GM21528 (cell line): ENCODE measurements around the gene KRT80.

ENCODE experiments used
- ATAC-seq: cut with Tn5 transposase; IDR thresholded peaks from one replicate; pipeline ENCODE4 v1.9.1; 2021; ENCODE audit warnings: mild to moderate bottlenecking, moderate library complexity; ENCODE audit not compliant: unreplicated experiment, low FRiP score

KRT80 gene

DNA sequence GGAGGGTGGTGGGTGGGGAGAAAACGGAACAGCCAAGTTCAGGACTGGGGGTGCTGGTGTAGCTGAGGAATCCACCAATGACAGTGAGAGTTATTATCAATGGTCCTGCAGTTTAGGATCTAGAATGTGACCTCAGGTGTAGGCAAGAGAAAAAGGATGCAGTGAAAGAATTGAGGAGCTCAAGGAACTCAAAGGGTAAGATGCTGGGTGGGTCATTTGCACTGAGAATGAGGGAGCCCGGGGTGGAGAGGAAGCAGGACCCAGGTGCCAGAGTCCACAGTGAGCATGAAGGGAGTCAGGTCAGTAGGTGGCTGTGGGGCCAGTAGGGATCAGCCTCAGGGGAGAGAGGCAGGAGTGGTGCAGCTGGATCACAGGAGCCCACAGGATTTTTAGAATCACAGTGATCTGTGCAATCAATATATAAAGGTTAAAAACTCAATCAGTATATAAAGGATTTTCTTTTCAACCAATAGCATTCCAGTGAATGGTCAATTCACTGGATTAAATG lies 38.1 kb upstream of the KRT80 start:
- no peak for ATAC-seq

DNA sequence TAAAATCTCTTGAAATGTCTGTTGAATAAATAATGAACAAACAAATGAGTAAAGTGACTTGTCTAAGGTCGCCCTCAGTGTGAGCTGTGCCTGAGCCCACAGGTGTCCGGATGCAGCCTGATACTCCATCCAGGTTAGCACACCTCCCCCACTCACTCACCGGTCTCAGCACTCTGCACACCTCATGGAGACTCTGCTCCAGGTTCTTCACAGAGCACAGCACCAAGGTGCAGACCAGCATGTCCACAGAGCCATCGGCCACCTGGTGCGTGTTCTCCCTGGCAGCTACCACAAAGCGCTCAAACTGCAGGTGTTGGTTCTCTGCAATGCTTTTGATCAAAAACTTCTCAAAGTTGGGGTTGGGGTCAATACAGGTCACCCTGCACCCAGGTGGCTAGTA lies 37.1 kb upstream of the KRT80 start:
- no peak for ATAC-seq

DNA sequence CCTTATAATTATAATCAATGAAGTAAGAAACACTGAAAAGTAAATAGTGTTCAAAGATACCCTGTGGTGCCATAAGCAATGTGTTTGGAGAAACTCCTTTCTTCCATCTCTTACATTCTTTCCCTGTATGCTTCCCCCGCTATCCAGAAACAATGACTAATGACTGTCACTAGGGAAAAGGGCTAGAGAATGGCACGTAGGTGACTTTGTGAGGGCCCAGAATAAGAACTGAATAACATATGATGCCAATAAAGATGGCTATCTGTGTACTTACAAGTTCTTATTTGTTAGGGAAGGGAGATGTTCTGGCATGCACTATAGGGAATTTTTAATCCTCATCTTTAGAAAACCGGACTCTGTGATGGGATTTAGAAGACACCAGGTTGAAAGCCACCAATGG lies 36.6 kb upstream of the KRT80 start:
- no peak for ATAC-seq

DNA sequence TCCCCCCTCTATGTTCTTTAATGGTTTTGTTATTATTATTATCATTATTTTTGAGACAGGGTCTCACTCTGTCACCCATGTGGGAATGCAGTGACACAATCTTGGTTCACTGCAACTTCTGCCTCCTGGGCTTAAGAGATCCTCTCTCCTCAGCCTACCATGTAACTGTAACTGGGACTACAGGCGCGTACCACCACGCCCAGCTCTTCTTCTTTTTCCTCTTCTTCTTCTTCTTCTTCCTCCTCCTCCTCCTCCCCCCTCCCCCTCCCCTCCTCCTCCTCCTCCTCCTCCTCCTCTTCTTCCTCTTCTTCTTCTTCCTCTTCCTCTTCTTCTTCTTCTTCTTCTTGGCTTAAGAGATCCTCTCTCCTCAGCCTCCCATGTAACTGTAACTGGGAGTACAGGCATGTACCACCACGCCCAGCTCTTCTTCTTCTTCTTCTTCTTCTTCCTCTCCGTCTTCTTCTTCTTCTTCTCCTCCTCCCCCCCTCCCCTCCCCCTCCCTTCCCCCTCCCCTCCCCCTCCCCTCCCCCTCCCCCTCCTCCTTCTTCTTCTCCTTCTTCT lies 35.9 kb upstream of the KRT80 start:
- ATAC-seq = no peak

DNA sequence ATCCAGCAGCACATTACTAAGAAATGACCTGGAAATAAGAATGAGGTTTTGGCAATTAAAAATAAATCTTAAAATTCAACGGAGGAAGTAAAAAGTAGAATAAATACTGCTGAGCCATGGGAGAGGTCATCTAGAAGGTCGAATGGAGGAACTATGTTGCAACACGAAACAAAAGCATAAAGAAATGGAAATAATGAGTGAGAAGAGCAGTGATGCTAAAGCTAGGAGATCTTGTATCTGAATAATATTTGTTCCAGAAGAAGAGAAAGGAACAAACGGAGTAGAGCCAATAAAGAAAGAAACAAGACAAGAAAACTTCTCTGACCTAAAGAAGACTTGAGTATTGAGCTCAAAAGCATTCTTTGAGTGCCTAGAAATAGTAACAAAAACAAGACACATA lies 34.6 kb upstream of the KRT80 start:
- no peak for ATAC-seq

DNA sequence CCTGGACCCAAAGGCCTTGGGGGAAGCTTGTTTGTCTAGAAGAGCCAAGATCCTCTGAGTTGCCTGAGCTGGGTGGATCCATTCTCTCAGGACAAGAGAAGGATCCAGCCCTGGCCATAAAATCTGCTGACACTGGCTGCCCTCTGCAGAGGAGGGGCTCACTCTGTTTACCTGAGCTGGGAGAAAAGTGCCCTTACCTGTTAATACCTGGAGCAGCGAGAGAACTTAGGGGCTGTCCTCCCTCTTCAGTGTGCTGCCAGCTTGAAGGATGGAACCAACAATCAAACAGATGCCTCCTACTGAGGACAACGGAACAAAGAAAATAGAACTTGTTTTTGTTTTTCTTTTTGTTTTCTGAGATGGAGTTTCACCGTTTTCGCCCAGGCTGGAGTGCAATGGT lies 33.9 kb upstream of the KRT80 start:
- ATAC-seq = no peak

DNA sequence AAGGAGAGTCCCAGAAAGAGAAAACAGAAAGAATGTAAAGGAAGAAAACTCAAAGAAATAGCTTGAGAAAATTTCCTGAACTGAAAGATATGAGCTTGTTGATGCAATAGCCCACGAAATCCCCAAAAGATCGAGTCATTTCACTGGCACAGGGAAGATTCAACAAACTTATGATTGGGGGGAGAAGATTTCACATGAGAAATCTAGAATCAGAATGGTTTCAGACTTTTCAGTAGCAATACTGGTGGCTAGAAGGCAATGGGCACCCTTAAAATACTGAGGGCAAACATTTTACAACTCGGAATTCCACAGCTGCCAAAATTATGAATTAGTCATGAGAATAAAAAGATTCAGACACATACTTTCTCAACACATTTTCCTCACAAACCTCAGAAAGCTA lies 32.3 kb upstream of the KRT80 start:
- ATAC-seq = no peak

DNA sequence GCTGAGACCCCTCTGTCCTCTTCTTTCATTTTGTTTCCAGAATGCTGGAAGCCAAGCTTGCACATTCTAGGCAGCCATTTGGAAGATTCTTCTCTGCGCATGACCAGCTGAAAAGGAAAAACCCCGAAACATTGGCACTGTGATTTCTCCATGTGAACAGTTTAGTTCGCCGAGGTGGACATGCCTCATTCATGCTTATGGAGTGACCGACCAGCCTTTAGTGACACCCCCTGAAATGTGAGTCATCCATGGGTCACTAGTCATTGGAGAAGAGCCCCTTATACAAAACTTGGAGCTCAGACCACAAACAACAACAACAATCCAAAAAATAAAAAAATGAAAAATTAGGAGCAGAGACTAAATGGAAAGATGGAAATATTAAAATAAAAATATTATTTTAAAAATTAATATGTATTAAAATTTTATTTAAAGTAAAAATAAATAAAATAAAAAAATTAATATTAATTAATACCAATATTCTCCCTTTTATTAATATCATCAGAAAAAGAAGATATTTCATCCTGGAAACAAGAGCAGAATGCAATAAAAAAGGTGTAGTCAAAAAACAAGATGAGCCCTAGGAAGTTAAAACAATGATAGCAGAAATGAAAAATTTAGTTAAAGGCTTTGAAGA lies 31.7 kb upstream of the KRT80 start:
- ATAC-seq = no peak

DNA sequence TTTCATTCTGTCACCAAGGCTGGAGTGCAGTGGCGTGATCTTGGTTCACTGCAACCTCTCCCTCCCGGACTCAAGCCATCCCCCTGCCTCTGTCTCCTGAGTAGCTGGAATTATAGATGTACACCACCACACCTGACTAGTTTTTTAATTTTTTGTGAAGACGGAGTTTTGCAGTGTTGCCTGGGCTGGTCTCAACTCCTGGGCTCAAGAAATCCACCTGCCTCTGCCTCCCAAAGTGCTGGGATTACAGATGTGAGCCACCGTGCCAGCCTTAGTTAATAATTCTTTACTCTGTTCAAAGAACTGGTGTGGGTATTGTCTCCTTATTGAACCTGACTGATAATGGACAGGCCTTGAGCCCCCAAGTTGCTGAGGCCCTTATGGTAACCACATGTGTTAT lies 30.9 kb upstream of the KRT80 start:
- no peak for ATAC-seq

DNA sequence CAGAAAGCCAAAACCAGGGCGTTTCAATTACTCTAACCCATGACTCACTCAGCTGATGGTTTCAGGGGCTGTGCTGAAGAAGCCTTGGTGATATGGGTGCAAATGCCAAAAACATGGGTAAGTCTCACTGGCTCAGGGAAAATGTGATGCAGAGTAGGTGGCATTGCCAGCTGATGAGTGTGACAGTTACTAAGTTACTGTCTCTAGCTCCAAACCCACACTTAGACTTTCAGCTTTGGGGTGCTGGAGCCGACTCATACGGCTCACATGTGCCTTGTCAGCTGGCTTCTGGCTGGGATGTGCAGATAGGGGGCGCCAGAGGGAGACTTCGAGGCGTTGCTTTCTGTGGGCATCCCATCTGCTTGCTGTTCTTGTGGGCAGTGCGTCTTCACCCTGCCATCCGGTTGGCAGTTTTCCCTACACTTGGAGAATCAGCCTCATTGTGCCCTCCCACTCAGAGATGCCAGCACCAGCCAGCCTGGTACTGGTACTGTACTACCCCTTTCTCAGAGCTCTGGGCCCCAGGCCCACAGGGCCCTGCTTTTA lies 30.2 kb upstream of the KRT80 start:
- ATAC-seq = no peak

DNA sequence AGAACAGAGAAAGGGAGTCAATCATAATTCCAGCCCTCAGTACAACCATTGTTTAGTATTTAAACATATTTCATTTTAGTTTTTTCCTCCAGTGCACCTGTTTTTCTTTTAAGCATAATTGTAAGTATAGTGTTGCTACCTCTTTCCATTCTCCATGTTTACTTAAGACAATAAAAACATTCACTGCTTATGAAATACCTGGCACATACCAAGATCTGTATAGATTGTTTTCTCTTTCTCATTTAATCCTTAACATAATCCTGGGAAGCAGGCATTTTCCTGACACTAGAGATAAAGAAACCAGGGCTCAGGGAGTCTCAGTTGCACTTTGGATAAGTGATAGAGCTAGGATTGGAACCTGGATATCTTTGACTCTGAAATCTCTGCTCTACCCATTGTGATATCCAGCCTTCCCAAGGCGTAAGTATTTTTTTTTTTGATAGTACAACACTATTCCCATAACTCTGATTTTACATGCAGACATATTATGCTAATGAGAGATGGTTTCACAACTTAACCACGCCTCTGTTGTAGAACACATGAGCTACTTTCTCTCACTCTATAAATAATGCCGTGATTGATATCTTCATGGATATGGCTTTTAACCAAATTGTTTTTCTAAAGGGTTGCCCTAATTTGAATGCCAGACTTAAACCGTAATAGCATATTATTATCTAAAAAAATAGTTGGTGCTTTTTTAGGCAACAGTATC lies 29.4 kb upstream of the KRT80 start:
- ATAC-seq = no peak

DNA sequence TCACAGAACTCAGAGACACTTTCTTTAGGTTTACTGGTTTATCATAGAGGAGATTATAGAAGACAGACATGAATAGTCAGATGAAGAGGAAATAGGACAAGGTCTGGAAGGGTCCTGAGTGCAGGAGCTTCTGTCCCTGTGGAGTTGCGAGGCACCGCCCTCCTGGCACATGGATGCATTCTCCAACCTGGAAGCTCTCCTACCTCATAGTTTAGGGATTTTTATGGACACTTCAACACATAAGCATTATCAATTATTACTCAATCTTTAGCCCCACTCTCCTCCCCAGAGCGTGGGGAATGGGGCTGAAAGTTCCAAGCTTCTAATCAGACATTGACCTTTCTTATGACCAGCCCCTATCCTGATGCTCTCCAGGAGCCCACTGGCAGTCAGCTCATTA lies 28.7 kb upstream of the KRT80 start:
- no peak for ATAC-seq

DNA sequence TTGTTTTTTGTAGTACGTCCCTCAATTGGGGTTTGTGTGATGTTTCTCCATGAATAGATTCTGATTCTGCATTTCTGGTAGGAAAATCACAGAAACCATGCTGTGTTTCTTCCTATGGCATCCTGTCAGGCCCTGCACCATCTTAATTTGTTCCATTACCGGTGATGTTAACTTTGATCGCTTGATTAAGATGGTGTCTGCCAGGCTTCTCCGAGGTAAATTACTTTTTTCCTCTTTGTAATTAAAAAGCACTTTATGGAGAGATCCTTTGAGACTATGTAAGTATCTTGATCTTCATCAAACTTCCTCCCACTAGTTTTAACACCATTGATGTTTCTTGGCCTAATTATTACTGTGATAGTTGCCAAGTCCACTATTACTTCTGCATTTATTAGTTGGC lies 26.2 kb upstream of the KRT80 start:
- ATAC-seq = no peak

DNA sequence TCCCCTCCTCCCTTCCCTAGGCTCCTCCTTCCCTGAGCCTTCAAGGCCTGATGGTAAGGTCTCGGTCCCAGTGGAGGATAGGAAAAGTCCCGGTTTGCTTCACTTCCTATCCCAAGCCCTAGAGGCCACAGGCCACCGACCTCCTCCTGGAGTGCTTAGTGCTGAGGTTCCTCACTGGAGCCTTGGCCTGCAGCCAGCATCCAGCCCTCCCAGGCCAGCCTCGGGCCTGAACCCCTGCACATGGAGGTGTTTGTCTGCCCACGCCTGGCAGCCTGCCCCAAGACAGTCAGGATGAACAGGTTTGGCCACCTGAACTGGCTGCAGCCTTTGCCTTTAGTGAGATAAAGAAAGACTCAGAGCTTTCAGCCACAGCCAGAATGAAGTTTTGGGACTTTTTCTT lies 25.4 kb upstream of the KRT80 start:
- ATAC-seq = no peak

DNA sequence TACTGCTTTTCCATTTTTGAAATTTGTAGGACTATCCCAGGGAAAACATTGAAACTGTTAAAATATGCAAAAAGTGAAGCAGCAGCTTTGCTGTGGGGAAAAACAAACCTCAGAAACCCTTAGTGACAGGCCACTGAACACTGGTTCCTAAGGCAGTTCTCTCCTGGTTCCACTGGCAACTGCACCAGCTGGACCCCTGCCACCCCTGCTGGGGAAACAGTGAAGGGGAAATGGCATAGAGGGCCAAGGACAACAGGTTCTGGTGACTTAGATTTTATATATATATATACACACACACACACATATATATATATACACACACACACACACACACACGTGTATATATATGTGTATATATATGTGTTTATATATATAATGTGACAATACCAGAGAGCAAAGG lies 25.0 kb upstream of the KRT80 start:
- no peak for ATAC-seq

DNA sequence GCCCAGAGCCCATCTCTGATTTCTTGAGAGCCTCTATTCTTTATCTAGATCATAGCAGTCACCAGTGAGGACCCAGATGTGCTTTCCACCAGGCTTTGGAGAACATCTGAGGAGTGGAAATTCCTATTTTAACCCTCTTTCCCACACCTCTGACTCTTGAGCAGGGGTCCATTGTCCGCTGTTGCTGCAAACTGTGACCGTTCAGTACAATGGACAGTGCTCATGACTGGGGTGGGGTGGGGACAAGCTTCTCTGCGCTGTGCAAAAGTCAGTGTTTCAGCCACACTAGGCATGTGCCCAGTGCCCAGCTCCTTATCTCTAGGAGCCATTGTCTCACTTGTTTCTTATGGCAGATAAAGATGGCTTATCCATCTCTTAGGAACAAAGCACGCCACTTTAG lies 24.3 kb upstream of the KRT80 start:
- no peak for ATAC-seq

DNA sequence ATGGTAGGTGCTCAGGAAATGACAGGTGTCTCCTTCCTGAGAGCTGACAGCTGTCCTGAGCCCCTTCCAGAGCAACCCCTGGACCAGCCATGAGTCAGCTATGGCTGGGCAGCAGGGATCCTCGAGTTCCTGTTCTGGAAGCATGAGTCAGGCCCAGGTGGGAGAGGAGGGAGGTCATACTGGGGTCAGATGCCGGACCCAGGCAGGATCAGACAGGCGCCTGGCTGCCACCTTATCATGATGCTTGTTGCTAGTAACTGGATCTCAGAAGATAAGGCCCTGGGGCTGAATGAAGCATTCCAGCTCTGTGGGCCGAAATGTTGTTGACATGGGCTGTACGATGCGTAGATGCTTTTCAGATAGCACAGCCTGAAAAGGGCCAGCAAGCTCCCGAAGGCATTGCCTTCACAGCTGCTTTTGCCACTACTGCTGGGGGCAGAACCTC lies 23.8 kb upstream of the KRT80 start:
- no peak for ATAC-seq

DNA sequence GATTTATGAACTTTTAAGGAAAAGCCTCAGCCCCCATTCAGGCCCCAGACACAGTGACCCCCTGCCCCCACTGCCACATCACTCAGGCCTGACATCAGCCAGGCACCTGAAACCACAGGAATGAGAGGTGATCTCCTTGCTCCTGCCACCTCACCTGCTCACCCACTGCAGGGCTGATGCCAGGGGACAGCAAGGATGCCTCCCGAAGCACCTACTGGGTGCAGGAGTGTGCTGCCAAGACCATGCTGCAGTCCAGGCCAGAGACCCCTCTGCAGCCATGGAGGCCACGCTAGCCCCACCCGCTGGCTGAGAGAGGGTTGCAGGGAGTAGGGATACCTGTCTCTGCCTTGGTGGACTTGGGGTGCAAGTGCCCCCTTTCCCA lies 22.6 kb upstream of the KRT80 start:
- ATAC-seq = no peak

DNA sequence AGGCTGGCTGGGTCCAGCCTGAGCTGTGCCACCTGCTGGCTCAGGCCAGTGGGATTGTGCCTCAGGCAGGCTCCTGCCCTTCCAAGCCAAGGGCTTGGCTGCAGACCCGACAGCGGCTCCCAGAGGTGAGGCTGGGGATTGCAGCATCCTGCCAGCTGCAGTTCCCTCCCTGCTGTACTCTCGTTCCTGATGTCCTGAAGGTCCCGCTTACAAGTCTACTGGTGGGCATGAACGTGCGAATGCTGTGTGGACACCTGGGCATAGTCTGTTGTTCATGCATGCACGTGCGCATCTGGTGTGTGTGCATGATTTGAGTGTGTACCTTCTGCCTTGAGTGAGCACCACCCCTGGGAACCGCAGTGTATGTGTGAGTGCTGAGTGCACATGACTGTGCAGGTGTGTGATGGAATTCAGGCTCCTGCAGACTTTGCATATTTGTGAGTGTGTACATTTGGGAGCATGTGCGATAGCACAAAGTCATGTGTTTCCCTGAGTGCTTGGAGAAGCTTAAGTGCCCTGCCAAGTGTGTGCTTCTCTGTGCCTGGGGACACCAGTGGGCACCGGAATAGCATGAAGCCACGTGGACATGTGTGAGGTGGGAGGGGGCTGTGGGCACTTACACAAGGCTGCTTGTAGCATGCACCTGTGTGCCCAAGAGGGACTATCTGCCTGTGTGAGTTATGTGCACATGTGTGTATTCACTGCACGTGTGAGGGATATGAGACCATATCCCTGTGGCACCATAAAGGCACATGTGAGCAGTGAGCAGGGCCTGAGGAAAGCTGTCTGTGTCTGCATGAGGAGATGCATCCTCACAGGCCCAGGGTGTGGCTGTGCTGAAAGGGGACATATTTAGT lies 22.0 kb upstream of the KRT80 start:
- no peak for ATAC-seq

DNA sequence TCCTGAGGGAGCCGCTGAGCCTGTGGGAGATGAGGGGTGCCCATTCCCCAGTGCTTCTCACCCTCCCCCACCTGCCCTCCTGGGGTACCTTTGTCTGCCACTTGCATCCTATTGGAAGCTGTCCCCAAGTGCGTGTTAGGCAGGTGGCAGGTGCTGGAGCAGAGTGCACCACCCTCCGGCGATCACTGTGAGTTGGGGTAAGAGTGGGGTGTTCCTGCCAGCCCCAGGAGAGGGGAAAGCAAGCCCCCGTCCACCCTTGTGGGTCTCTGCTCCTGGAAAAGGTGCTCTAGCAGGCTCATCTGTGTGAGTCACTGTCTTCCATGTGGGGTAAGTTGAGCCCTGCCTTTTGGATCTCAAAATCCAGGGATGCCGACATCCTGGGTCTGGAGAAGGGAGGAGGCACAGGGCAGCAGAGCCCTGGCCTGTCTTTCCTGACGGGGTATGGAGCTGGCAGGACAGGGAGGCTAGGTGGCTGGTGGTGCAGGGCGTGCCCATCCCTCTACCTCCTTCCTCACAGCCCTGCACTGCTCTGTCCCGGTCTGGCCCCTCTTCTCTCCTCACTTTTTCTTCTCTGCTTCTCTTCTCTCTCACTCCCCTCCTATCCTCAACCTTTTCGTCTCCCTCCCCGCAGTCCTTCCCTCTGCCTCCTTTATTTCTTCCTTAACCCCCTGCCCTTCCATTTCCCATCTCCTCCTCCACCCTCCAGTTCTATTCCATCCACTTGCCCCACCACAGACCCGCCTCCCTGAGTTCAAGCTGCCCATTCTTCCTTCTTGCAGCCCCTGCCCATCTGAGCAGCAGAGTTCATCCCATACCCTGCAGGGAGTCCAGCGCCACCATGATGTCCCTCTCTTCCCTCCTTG lies 21.1 kb upstream of the KRT80 start:
- no peak for ATAC-seq
